DMS153 (cell line): ENCODE data around the gene SLC30A5.
A peak's percentile ranks its signal among the peaks of the same experiment; 100 is the strongest.
"Not testable (repeated sequence)": the region's sequence is repeated elsewhere in the genome, so short reads cannot be mapped to it uniquely, and the experiment has no call there.

ENCODE experiments used
- DNase-seq: peaks from one replicate; lab custom pipeline; 2025; lab: John Stamatoyannopoulos, UW

Gene SLC30A5

GRCh38 chr5:69093771-69094482 is at the start of gene SLC30A5:
Gene SLC30A5 (plus strand): TSS chr5:69094014. CDS start chr5:69094256, 242 bp downstream.
- peak; percentile 93 for DNase-seq

DNA sequence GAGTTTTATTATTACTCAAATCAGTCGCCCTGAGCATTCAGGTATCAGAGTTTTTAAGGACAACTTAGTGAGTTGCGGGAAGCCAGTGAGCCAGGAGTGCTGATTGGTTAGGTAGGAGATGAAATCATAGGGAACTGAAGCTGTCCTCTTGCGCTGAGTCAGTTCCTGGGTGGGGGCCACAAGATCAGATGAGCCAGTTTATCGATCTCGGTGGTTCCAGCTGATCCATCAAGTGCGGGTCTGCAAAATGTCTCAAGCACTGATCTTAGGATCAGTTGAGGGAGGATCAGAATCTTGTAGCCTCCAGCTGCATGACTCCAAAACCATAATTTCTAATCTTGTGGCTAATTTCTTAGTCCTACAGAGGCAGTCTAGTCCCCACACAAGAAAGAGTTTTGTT is 48.6 kb upstream of the SLC30A5 start:
- not testable (repeated sequence) for DNase-seq

GRCh38 chr5:69046375-69046957 is 47.3 kb upstream of the SLC30A5 start:
- no peak for DNase-seq

- no peak for DNase-seq
Measured at GRCh38 chr5:69048230-69048629, 45.6 kb upstream of the SLC30A5 start.

- no peak for DNase-seq
Measured at GRCh38 chr5:69049151-69049550, 44.7 kb upstream of the SLC30A5 start.

DNA sequence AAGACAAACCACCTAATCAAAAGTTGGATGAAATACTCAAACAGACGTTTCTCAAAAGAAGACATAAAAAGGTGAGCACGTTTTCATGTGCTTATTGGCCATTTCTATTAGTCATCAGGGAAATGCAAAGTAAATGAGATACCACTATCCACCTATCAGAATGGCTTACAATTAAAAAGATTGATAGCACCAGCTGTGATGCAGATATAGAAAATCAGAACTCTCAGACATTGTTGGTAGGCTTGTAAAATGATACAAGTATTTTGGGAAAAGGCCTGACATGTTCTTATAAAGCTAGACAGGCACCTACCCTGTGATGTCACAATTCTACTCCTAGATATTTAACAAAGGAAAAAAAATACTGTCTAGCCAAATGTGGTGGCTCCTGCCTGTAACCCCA is 44.0 kb upstream of the SLC30A5 start:
- no peak for DNase-seq

DNA sequence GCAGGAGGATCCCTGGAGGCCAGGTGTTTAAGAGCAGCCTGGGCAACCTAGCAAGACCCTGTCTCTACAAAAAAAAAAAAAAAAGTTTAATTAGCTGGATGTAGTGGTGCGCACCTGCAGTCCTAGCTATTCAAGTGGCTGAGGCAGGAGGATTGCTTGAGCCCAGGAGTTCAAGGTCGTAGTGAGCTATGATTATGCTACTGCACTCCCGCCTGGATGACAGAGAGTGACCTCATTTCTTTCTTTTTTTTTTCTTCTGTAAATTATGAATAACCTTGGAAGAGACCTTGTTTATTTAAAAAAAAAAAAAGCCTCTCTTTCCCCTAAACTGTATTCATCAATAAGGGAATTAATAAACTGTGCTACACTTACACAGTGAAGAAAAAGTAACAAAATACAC is 43.6 kb upstream of the SLC30A5 start:
- no peak for DNase-seq

GRCh38 chr5:69052181-69052580 is 41.6 kb upstream of the SLC30A5 start:
- no peak for DNase-seq

DNA sequence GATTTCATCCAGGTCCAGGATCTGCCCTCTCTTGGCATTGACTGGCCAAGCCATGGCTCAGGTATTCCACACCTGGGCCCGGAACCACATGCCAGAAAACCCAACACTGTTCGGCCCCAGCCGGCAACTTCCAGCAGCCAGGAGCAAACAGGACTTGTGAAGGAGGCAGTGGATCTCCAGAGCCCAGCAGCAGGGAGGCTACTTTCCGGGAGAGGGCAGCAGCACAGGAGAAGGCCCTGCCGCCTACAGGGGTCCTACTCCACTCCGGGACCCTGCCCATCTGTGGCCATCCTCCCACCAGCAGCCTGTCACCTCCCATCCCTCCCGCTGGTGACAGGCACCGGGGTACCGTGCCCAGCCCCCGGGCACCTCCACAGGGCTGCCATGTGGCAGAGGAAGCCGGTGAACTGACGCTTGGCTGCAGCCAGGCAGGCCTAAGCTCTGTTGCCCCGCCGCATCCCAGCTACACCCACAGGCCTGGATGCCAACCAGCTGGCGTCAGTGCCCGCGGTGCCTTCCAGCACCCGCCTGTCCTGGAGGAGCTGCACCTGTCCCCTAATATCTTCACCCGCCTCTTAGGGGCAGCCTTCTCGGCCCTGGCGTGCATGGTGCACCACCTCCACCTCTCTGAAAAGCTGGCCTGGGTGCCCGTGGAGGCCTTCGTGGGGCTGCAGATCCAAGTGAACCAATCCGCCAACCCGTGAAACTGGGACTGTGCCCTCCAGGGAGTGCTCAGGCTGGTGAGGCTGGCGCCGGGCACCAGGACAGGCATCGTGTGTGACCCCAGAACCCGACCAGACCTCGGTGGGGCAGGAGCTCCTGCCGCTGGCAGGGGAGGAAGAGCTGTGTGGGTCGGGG is 18.9 kb upstream of the SLC30A5 start:
- no peak for DNase-seq

DNA sequence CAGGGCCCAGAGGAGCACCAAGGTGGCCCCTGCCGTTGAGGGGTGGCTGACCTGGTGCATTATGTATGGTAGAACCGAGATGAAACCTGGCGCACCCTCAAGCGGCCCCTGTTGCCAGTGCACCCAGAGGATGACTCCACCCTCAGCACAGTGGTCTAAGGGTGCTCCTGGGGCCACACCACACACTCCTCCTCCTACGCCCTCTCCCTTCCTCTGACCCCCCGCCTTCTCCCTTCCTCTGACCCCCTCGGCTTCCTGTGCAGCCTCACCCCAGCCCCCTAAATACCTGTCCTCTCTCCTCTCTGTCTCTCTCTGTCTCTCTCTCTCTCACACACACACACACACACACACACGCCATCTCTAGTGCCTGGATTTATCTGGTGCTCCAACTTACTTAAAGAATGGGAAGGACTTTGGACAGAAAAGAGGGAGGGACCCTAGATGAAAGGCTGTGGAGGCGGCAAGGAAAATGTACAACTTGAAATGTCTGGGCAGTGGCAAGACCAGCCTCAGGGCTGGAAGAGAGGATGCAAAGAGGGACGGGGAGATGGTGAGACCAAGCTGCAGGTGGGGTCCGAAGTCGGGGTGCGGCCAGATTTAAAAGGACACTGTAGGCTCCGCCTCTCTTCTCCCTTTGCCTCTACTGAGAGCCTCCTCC is 18.2 kb upstream of the SLC30A5 start:
- no peak for DNase-seq

GRCh38 chr5:69078921-69079540 is 14.8 kb upstream of the SLC30A5 start:
- DNase-seq, result no peak

DNA sequence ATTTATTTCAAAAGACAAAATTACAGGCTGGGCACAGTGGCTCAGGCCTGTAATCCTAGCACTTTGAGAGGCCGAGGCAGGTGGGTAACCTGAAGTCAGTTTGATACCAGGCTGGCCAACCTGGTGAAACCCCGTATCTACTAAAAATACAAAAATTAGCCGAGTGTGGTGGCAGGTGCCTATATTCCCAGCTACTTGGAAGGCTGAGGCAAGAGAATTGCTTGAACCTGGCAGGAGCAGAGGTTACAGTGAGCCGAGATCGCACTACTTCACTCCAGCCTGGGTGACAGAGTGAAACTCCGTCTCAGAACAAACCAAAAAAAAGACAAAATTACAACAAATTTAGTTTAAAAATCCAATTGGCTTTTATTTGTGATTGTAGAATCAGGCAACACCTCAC is 14.3 kb upstream of the SLC30A5 start:
- no peak for DNase-seq

DNA sequence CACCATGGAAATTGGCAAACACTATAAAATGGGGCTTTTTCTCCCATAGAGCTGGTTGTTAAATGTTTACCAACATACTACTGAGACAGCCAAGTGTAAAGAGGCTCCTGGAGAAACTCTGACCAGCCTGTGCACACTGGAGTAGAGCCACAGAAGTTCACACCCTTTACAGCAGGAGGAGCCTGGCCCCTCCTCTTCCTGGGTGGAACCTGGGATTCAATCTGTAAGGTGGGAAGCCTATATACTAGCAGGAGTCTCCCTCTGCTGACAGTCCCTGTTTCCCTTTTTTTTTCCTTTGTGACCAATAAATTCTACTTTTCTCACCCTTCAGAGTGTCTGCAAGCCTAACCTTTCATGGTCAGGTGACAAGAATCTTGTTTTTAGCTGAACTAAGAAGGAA is 10.4 kb upstream of the SLC30A5 start:
- DNase-seq, result no peak

DNA sequence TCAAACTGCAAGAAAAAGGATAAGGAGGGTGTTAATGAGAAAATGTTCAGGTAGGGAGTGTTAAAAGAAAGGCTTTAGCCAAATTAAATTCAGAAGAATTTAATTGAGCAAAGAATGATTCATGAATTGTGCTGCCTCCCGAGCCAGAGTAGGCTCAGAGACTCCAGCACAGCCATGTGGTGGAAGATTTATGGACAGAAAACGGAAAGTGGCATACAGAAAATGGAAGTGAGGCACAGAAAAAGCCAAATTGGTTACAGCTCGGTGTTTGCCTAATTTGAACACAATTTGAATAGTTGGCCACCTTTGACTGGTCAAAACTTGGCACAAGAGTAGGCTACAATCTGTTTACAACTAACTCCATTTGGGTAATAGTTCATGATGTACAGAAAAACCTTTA is 9.6 kb upstream of the SLC30A5 start:
- DNase-seq, result no peak

DNA sequence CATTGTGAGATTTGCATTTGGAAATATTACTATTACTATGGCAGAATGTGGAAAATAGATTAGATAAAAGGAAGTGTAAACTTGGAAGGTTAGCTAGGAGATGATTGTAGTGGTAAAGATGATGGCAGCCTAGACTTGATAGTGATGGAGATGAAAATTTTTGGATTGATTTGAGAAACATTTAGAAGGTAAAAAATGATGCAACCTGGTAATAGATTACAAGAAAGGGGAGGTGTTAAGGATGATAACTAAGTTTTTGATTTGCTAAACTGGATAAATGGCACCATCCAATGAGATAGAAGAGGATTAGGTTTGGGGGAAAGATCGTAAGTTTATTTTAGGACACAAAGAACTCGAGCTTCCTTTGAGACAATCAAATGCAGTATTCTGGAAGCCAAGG is 8.9 kb upstream of the SLC30A5 start:
- no peak for DNase-seq

- no peak for DNase-seq
Measured at GRCh38 chr5:69086206-69086605, 7.6 kb upstream of the SLC30A5 start.

- not testable (repeated sequence) for DNase-seq
Measured at GRCh38 chr5:69088006-69088405, 5.8 kb upstream of the SLC30A5 start.

DNA sequence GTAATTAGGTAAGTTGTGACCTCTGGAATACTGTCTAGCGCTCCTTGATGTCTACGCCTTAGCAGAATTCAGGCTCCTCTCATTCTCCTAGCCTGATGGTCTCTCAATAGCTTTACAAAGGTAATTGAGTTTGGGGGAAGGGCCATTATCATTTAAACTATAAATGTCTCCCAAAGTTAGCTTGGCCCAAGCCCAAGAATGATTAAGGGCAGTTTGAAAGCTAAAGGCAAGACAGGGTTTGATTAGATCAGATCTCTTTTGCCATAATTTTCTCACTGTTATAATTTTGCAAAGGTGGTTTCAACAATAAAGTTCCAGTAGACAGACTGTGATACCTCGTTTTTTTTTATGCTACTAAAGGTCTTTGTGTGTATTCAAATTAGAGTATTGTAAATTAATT is 3.7 kb upstream of the SLC30A5 start:
- no peak for DNase-seq

- DNase-seq, result no peak
Measured at GRCh38 chr5:69091771-69092170, 2.0 kb upstream of the SLC30A5 start.

- DNase-seq, result no peak
Measured at GRCh38 chr5:69092969-69093368, 845 bp upstream of the SLC30A5 start.

- DNase-seq, result no peak
Measured at GRCh38 chr5:69099302-69099701, 5.5 kb downstream of the SLC30A5 start.

GRCh38 chr5:69103521-69103920 is 9.7 kb downstream of the SLC30A5 start:
- DNase-seq, result no peak
